ENCODE results near the gene PLPP7. TPM values are rescaled to one million over a fixed set of nuclear protein-coding genes. Genes with fewer than 3 reads are reported as not detected.
"Not testable (repeated sequence)": the region's sequence is repeated elsewhere in the genome, so short reads cannot be mapped to it uniquely, and the experiment has no call there.

The PLPP7 gene
- total RNA-seq, 1 experiment from 2014 or later = 6.4 TPM

DNA sequence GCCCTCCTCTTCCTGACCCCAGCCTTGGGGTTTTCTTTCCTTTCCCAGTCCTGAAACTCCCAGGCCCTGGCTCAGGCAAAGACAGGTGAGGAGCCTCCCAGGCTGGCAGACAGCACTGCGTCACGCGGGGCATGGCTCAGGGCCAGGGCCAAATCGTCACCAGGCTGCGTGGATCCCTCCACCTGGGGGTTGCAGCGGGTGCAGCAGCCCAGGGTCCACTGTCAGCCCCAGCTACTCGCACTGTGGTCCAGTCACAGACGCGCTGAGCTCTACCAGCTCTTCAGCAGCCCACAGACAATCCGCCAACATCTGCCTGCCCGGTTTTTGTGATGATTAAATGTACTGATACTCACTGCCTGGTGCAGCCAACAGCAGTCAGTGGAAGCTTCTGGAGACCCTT, 25.3 kb upstream of the PLPP7 start:
- in situ Hi-C loops (cut with HindIII; ENCODE audit: low sequenced_read_pairs) = no loop called here
- DNase-seq (ENCODE audit: low spot score) = no peak

DNA sequence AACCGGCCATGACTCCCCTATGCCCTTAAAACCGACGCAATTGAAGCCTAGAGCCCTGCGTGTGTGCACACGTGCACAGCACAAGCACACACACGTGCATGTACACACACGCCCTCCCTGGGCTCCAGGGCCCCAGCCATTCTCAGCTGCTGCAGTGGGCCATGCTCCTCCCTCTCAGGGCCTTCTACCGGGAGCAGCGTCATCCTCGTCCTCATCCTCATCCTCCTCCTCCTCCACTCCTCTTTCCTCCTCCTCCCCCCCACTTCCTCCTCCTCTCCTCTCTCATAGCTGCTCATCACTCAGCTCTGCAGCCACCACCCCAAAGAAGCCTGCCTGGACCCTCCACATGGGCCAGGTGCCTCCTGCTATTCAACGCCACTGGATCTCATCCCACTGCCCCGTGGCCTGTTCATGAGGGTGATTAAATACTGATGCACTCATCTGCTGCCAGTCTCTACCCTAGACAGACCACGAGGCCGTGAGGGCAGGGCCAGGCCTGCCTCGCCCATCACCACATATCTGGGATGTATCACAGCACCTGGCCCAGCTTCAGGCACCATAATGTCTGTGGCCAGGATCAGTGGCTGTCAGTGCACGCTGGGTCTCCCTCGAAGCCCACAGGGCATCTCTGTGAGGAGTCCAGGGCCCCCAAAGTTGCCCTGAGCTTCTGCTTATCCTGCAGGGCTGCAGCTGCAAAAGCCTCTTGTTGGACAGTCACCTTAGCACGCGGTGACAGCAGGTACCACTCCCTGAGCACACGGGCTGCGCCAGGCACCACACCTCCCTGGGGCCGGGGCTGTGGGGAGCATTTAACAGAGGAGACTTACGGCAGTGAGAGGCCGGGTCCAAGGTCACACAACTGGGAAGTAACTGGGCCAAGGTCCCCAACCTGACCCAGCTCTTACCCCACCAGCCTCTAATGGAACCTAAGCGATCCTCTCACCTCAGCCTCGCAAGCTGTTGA, 23.0 kb upstream of the PLPP7 start:
- DNase-seq (ENCODE audit: low spot score) = no peak
- in situ Hi-C loops (cut with HindIII; ENCODE audit: low sequenced_read_pairs) = no loop called here

DNA sequence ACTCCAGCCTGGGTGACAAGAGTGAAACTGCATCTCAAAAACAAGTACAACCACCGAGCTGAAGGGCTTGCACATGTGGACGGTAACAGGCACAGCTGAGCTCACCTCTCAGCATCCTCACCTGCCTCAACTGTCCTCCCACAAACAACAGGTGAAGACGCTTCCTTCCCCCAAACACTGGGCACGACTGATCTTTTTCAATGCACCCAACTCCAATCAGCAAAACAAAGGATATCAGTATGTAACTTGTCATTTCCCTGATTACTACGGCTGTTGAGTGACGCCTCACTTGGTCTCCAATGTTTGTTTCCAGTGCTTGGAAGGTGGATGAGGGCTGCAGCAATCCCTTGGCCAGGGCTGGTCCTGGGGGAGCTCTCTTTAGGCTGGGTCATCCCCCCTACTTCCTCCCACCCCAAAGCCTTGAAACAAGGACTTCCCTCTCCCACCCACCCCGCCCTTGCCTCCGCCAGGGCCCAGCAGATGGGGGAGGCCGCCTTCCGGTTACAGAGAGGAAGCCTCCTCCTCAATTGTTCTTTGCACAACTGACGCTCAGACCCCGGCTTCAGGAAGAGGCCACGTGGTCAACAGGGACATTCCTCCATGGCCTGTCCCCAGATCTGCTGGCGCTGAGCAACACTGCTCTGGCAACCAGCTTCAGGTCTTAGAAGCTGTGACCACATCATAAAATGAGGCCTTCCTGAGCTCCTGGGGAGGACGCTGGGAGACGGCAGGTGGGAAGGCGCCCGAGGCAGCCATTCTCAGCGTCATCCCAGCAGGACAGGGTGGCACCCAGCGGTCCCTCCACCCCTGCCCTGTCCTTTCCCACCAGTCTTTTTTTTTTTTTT, 19.1 kb upstream of the PLPP7 start:
- no peak for DNase-seq (ENCODE audit: low spot score)

DNA sequence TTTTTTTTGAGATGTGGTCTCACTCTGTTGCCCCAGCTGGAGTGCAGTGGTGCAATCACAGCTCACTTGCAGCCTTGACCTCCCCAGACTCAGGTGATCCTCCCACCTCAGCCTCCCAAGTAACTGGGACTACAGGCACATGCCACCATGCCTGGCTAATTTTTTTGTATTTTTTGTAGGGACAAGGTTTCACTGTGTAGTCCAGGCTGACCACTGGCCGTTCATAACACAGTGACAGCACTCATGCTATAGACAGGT, 18.6 kb upstream of the PLPP7 start:
- DNase-seq (ENCODE audit: low spot score); in situ Hi-C loops (cut with HindIII; ENCODE audit: low sequenced_read_pairs): not testable (repeated sequence)

More for the DNA sequence above, 19.1 kb upstream of the PLPP7 start:
- in situ Hi-C loops (cut with HindIII; ENCODE audit: low sequenced_read_pairs) = no loop called here

DNA sequence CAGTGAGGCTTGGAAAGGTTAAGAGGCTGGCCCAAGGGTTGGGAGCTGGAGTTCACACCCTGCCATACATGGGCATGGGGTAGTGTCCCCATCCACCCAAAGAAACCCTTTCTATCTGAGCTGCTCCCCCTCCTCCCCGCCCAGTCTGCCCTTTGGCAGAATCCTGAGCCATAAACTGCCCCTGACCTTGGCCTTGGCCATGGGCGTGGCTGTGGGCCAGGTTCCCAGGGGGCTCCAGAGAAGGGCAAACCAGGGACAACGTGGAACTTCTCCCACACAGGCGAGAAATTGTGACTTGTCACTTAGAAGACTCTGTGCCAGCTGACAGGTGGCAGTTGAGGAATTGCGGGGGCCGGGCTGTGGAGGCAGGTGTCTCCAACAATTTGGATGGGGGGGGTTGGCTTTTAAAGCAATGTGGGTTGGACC, 18.0 kb upstream of the PLPP7 start:
- in situ Hi-C loops (cut with HindIII; ENCODE audit: low sequenced_read_pairs) = no loop called here
- no peak for DNase-seq (ENCODE audit: low spot score)

DNA sequence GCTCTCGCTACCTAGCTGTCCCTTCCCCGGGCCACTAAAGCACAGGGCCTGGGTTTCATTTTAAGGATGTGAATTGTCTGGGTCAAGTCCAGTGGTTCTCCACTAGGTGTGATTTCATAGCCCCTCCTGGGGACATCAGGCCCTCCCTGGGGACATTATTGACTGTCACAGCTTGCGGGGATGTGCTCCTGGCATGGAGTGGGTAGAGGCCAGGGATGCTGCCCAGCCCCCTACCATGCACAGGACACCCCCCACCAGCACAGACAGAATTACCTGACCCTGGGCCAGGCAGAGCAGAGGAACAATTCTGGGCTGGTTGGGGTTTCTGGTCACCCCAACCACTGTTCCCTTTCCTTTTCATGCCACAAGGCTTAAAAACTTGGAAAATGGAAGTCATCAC, 17.3 kb upstream of the PLPP7 start:
- no peak for DNase-seq (ENCODE audit: low spot score)
- in situ Hi-C loops (cut with HindIII; ENCODE audit: low sequenced_read_pairs) = no loop called here

DNA sequence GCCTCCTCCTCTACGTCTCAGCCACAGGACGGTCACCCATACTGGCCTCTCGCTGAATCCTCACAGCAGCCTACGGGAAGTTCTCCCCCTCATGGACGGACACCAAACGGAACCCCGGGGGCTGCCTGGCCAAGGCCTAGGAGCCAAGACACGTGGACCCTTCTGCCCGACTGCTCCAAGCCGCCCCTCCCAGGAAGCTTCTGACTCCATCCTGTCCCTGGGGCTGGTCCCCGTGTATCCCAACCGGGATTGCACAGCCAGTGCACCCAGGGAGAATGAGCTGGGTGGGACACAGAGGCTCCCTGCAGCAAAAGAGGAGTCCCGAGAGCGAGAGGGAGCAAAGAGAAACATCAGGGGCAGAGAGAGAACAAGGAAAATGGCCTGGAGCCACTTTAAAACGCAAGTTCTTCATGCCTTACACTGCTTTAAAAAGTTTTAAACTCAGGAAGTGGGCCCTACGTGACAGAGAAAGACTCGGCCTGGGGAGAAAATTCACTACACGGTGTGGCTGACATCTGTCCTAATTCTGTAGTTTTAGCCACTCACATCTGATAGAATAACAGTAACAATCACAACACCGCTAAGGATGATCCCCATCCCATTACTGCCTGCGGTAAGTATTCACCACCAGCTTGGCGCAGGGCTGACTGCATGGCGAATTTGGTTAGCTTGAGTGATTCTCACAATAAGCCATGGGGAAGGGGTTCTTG, 16.2 kb upstream of the PLPP7 start:
- in situ Hi-C loops (cut with HindIII; ENCODE audit: low sequenced_read_pairs) = no loop called here
- DNase-seq (ENCODE audit: low spot score) = no peak

DNA sequence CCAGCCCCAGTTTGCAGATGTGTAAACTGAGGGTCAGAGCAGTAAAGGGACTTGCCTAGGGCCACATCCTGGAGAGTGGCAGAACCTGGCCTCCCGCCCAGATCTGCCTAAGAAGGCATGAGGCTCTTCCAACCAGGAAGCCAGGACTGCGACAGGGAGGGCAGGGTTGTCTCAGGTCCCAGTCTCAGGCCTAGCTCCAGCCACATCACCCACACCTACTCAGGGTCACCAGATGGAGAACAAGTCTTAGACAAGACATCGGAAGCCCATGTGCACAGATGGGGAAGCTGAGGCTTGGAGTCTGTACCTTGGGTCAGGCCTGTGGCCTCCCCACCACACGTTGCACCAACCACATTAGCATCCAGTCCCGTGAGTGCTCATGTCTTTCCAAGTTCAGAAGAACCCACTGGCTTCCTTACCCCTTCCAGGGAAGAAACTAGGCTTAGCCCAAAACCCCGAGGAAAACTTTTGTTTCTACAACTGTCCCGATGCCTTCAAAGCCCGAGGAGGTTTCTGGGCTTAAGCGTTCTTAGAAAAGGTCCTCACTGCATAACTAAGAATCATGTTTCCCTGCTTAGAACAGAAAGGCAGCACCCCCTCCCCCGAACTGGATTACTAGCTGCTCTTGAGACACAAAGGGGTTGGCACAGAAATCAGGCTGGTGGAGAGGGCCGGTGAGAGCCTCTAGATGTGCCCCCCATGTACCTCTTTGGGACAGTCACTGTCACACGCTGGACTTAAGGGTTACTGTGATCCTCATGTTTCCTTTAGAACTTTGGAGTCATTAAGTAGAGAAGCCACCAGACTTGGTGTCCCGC, 15.5 kb upstream of the PLPP7 start:
- in situ Hi-C loops (cut with HindIII; ENCODE audit: low sequenced_read_pairs) = no loop called here
- DNase-seq (ENCODE audit: low spot score) = no peak

DNA sequence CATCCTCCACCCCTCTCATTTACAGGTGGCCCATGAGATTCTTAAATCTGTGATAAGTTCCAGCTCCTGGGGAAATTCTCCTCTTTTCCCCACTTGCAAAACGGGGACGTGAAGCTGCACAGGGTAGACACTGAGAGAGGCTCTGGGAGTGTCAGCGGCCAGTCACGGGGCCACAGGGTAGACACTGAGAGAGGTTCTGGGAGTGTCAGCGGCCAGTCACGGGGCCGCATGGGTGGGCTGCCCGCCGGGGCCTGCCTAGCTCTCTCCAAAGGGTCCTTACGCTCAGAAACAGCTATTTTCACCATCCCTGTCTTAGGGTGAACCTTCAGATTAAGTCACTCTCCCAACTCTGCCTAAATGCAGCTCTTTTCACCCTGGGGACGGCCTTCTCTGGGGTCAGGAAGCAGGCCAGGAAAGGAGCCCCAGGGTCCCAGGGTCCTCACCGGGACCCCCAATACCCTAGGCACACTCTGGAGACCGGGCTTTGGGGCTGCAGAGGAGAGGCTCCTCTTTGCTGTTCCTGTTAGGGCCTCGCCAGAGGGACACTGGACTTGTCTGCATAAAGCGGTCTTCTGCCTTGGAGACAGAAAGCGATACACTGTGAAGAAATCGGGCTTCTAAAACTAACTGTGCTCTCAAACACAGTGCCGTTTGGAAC, 14.7 kb upstream of the PLPP7 start:
- no peak for DNase-seq (ENCODE audit: low spot score)
- in situ Hi-C loops (cut with HindIII; ENCODE audit: low sequenced_read_pairs) = no loop called here

DNA sequence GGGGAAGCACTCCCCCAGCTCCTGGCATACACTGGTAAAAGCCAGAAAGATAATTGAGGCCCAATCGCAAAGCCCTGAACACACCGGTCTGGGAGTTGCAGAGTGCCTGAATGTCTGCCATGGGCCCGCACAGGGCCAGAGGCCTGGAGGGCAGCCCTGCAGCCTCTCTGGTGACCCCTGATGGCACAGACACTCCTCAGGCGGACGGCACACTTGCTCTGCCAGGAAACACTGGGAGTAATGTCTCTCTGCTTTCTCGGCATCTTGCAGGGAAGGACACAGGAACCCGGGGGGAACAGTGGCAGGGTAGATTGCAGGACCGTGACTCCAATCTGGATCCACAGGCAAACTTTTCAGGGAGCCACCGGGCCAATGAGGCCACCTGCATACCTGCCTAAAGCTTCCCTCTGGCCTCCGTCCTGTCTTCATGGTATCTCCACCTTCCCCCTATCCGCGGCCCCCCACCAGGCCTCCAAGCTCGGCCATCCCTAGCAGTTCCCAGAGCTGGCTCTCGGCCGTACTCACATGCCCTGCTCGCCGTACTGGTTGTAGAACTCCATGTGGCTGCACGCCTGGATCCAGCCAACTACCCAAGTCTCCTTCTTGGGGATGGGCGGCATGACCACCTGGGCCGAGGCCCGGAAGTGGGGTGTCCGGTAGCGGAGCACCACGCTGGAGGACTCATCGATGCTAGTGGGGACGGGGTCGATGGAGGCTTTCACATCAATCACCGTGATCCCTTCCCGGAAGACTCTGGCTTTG, 14.0 kb upstream of the PLPP7 start:
- in situ Hi-C loops (cut with HindIII; ENCODE audit: low sequenced_read_pairs) = no loop called here
- no peak for DNase-seq (ENCODE audit: low spot score)

DNA sequence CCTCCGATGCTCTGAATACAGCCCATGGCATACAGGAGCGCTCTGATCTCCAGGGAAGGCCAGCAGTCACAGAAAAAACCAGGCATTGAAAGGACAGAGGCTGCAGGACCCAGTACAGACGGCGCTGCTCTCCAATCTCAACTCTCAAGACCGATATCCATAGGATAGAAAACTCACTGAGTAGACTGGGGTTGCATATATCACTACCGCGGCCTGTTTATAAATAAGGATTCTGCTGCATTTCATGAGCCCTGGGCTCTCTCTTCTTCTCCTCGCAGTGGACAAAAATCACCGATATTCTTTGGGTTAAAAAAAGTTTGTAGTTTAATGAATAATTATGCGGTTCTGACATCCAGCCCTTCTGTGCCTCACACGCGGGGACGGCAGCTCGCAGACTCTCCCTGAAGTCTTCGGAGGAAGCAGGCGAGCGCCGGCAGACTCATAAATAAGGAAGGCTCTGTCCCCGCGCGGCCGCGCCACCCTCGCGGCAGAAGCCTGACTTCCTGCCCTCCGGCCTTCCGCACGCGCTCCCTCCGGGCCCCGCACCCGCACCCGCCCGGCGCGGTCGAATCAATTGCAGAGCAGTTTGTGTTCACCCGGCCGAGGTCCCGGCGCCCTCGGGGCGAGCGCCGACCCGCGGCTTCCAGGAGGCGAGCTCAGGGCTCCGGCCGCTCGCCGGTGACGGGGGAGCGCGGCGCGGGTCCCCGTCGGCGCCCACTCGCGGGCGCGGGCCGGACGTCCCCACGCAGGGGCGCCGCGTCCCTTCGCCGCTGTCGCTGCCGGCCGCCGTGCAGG, 13.2 kb upstream of the PLPP7 start, which contains the start of gene FAM78A:
TSS of gene FAM78A (minus strand) at position 417 of the 795 bp plus-strand sequence. CDS start at position 86, 331 bp downstream.
- DNase-seq (ENCODE audit: low spot score) = no peak
- in situ Hi-C loops (cut with HindIII; ENCODE audit: low sequenced_read_pairs) = no loop called here

DNA sequence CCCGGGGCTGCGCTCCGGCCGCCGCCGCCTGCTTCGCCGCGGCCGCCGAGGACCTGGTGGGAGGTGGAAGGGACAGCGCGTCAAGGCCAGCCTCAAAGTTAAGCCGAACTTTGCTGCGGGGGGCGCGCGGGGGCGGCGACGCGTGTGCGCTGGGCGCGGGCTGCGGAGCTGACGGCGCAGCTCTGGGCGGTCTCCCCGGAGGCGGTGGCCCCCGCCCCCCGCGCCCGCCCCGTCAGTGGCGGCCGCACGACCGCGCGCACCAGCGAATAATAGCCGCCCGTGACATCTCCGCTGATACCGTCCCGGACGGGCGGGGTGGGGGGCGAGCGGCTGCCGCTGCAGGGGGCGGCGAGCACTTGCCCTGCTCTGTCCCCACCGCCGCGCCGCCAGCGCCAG, 12.6 kb upstream of the PLPP7 start:
- DNase-seq (ENCODE audit: low spot score) = no peak
- in situ Hi-C loops (cut with HindIII; ENCODE audit: low sequenced_read_pairs) = no loop called here

DNA sequence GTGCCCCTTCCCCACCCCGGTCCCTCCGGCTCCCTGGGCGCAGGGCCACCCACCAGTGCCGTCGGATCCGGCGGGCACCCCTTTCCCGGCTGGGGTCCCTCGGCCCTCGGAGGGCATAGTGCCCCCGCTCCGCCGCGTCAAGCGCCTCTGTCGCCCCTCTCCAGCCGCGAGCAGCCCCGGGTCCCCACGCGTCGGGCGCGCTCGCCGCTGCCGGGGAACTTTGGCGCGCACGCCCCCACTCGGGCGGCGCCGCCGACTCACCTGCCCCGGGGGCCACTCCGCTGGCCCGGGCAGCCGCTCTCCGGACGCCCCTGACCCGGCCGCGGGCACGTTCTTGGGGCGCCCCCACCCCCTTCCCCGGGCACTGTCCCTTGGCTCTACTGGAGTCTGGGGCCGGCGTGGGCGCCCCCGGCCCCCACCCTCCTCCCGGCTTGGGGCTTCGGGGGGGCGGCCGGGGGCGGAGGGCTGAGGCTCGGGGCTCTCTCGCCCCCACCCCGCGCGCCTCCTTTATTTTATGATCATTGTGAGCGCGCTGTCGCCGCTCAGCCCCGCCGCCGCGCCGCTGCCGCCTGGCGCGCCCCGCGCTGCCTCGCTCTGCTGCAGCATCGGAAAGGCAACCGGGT, 12.1 kb upstream of the PLPP7 start:
- in situ Hi-C loops (cut with HindIII; ENCODE audit: low sequenced_read_pairs) = no loop called here
- DNase-seq (ENCODE audit: low spot score) = no peak

DNA sequence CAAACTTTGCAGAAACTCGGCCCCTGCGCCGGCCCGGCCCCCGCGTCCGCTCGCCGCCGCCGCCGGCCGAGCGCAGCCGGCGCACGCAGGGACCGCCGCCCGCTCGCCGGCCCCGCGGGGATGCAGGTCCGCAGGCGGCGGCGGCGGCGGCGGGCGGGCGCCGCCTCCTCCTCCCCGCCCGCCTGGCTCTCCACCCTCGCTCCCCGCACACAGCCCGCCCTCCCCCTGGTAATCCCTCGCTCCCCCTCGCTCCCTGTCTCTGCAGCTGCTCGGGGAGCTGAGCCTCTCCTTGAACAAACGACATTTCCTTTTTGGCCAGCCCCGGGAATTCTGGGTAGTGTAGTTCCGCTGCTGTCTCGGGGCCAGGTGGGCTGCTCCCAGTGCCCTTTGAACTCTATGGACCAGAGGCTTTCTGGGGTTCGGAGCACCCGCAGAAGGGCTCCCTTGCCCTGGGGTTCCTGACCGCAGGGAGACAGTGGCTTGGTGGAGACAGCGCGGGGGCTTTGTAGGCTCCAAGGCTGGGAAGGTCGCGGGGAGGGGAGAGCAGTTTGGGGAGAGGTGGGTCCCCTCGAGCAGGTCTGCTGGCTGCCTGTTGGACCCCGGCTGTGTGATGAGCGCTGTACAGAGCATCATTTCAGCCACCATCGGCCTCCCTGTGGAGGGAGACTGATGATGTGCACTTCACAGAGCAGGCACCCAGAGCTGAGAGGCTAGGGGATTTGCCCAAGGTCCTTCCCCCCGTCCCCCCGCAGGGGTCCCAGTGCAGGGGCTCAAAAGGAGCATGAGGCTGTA, 11.4 kb upstream of the PLPP7 start:
- in situ Hi-C loops (cut with HindIII; ENCODE audit: low sequenced_read_pairs) = no loop called here
- peak; percentile 90 for DNase-seq (ENCODE audit: low spot score)

DNA sequence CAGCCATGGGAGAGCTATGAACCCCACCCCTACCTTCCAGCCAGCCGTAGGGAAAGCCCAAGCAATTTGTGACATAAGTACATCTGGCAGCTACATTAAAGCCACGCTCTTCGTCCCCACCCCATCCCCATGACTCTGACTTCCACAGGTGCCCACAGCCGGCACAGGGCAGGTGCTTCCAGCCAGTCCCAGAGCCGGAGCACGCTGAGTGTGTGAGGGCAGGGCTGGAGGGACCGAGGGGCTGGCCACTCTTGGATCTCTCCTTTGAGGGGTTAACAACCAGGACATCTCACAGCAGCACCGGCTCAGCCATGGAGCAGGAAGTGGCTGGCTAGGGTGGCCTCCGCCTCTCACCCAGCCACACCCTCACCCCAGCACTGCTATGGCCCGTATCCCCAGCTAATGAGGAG, 10.8 kb upstream of the PLPP7 start:
- no peak for DNase-seq (ENCODE audit: low spot score)
- in situ Hi-C loops (cut with HindIII; ENCODE audit: low sequenced_read_pairs) = no loop called here

Data from G401 (cell line).